Body of pancreas (tissue), 4 donors: ENCODE results near the gene DESI2. TPM values are rescaled to one million over a fixed set of nuclear protein-coding genes. Genes with fewer than 3 reads are reported as not detected.

Source experiments
- ATAC-seq: fragments of 150-250 bp; one replicate; pipeline ENCODE4 v1.9.1; 2016
- DNase-seq, 4 donors: peaks; one replicate each; pipeline ENCODE4 v3.0.0-alpha.2; 2019
- H3K27ac ChIP-seq, 4 donors: fragments of 200-600 bp; sonication (generic); 1 replicate in 3 of 4; 2 replicates in 1 of 4; pipeline versions ENCODE4 v1.5.1 to v1.6.1; 2016 to 2019; ENCODE audit warnings: mild to moderate bottlenecking in 1 of 4, mixed read lengths in 1 of 4, moderate library complexity in 1 of 4
- H3K27me3 ChIP-seq, 2 donors: fragments of 200-600 bp; sonication (generic); one replicate each; pipeline ENCODE4 v1.6.0; 2016; ENCODE audit warnings: mild to moderate bottlenecking in 1 of 2
- H3K36me3 ChIP-seq, 2 donors: fragments of 200-600 bp; sonication (generic); replicated peaks in 1 of 2; 2 replicates each; pipeline ENCODE4 v1.5.1; 2016; ENCODE audit warnings: low read depth in 2 of 2; ENCODE audit not compliant: insufficient read depth in 1 of 2
- H3K4me1 ChIP-seq: fragments of 200-600 bp; sonication (generic); one replicate; pipeline ENCODE4 v1.6.0; 2016
- H3K4me3 ChIP-seq, 2 donors: fragments of 200-600 bp; sonication (generic); 1 replicate in 1 of 2; 2 replicates in 1 of 2; pipeline ENCODE4 v1.5.1; 2016 to 2019
- H3K9me3 ChIP-seq, 3 donors: fragments of 200-600 bp; sonication (generic); 1 replicate in 2 of 3; 2 replicates in 1 of 3; pipeline ENCODE4 v1.5.1; 2016
- POLR2A ChIP-seq, 3 donors: fragments of 450-650 bp; IDR thresholded peaks; one replicate each; pipeline ENCODE4 v1.6.1; 2016; ENCODE audit warnings: antibody characterized with exemption in 3 of 3, mild to moderate bottlenecking in 2 of 3
- WGBS, 2 donors: methylation state at CpG; one replicate each; pipeline ENCODE4 v1.1.5; 2017; 5-methylcytosine and 5-hydroxymethylcytosine counted together
- intact Hi-C: fragments of 100-400 bp; cut with DNase I; formaldehyde crosslinking; loops from one replicate; pipeline ENCODE4 v1.15.1; 2023
- small RNA-seq: library from RNA; depleted of rRNA; stranded (forward); fragments of <200 nt; gene quantifications from one replicate; pipeline ENCODE3, GENCODE V24; 2016
- total RNA-seq, 2 donors: library from RNA; depleted of rRNA; stranded (reverse); fragments of >200 nt; gene quantifications; one replicate each; pipeline ENCODE4 v1.1.0, GENCODE V29; 2016
- TF ChIP-seq, protein P1 (sequence below), 7 experiments: fragments of 450-650 bp in 4 of 7; fragments of 200-600 bp in 3 of 7; sonication (generic) in 3 of 7; IDR thresholded peaks; one replicate each; pipeline ENCODE4 v1.5.1; 2016 to 2019; ENCODE audit warnings: antibody characterized with exemption in 7 of 7

DESI2 gene
- total RNA-seq, 2 donors from 2014 or later: 14.5 TPM

DNA sequence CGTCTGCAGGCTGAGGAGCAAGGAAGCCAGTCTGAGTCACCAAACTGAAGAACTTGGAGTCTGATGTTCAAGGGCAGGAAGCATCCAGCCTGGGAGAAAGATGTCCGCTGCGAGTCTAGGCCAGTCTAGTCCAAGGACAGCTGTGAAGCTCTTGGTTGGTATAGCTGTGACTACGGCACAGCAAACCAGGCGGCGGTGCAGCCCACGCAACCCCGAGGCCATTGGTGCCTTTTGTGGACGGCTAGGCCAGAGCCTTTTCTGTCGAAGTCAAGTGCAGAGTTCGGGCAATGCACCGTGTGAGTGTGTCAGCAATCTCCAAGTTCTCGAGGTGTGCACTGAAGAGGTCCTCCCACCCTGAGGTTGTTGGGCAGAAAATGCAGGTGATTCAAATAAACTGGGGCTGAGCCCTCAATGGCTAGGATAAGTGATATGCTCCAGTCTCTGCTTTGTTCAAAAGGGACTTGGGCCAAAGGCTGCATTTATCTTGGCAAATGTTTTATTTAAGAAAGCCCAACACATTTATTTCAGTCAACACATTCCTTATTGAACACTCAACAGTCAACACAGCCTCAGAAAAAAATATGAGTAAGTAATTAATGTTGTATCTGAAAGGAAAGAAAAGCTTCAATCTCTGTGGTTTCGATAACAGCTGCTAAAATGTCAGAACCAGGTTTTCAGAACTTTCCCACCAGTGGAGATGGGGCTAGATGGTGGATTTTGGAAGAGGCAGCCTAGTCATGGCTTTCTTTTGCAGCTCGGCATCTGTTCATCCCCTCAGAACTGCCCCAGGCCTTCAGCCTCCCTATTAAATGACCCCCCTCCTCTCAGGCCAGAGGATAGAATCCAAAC lies 104.4 kb downstream of the DESI2 start:
- no peak overlapping the region for H3K4me3 ChIP-seq
- no peak for TF ChIP-seq POLR2A (IDR thresholded peaks at IDR 0.05)
- TF ChIP-seq, protein P1, sequence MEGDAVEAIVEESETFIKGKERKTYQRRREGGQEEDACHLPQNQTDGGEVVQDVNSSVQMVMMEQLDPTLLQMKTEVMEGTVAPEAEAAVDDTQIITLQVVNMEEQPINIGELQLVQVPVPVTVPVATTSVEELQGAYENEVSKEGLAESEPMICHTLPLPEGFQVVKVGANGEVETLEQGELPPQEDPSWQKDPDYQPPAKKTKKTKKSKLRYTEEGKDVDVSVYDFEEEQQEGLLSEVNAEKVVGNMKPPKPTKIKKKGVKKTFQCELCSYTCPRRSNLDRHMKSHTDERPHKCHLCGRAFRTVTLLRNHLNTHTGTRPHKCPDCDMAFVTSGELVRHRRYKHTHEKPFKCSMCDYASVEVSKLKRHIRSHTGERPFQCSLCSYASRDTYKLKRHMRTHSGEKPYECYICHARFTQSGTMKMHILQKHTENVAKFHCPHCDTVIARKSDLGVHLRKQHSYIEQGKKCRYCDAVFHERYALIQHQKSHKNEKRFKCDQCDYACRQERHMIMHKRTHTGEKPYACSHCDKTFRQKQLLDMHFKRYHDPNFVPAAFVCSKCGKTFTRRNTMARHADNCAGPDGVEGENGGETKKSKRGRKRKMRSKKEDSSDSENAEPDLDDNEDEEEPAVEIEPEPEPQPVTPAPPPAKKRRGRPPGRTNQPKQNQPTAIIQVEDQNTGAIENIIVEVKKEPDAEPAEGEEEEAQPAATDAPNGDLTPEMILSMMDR (IDR thresholded peaks at IDR 0.05): no peak
- DNase-seq: peak in 1 of 4 donors; percentile 8
- no peak for ATAC-seq
- WGBS, 2 donors: 75 to 79% methylated on average over 5 to 15 of the region's 15 CpGs
- peaks cover 11% of the 10 kb centered on the region for H3K4me1 ChIP-seq
- intact Hi-C loops: no loop called here
- H3K27me3 ChIP-seq: no peaks in the 10 kb centered on the region
- H3K36me3 ChIP-seq: no peaks in the 10 kb centered on the region
- H3K27ac ChIP-seq: no peak overlapping the region
- no peaks in the 10 kb centered on the region for H3K9me3 ChIP-seq

Small RNA genes within 50 kb of the gene (small RNA-seq; reads per million reads assigned to genes)
- gene AL451007.1: not detected

Other genes with a start within 250 kb of the DESI2 start
- gene ADSS2, start 201.2 kb upstream of the DESI2 start, total RNA-seq: 10 to 100 TPM in 1 of 2 donors, 1 to 10 TPM in 1; 9.9 to 23.1 TPM
- 1 to 10 TPM in 1 of 2 donors, under 1 TPM in 1; 0.26 to 2.3 TPM for gene CATSPERE, start 191.9 kb upstream of the DESI2 start, total RNA-seq
- gene COX20, start 182.5 kb downstream of the DESI2 start, total RNA-seq: 10 to 100 TPM; 13.2 to 35.3 TPM
- 100 to 1,000 TPM; 201 to 294 TPM for gene HNRNPU, start 211.4 kb downstream of the DESI2 start, total RNA-seq